OCI-LY1 (cell line): ENCODE data around the gene TIGIT.

ENCODE experiments used
- H2AFZ ChIP-seq: fragments of 200-600 bp; sonication (generic), shearing (Covaris generic); 2 replicates; pipeline ENCODE4 v1.6.0; 2014; ENCODE audit warnings: antibody characterized with exemption, mild to moderate bottlenecking, low read length
- H3F3A ChIP-seq: fragments of 200-600 bp; sonication (generic), shearing (Covaris generic); 2 replicates; pipeline ENCODE4 v1.6.0; 2014; ENCODE audit warnings: mild to moderate bottlenecking, antibody characterized with exemption, low read length, moderate library complexity; ENCODE audit not compliant: insufficient read depth
- H3K27ac ChIP-seq: fragments of 200-600 bp; sonication (generic); 2 replicates; pipeline ENCODE4 v1.5.1; 2014; ENCODE audit warnings: low read length, mixed run types, mild to moderate bottlenecking, low read depth; ENCODE audit not compliant: poor library complexity, severe bottlenecking
- H3K27me3 ChIP-seq: fragments of 200-600 bp; sonication (generic); 2 replicates; pipeline ENCODE4 v1.6.0; 2014; ENCODE audit warnings: antibody characterized with exemption, mild to moderate bottlenecking, low read length, moderate library complexity; ENCODE audit not compliant: insufficient read depth
- H3K36me3 ChIP-seq: fragments of 200-600 bp; sonication (generic); 2 replicates; pipeline ENCODE4 v1.6.1; 2014; ENCODE audit warnings: mild to moderate bottlenecking, antibody characterized with exemption, low read length, moderate library complexity, mixed read lengths; ENCODE audit not compliant: insufficient read depth
- H3K4me1 ChIP-seq: fragments of 200-600 bp; sonication (generic); 2 replicates; pipeline ENCODE4 v1.5.1; 2014; ENCODE audit warnings: mild to moderate bottlenecking, low read length, moderate library complexity; ENCODE audit not compliant: insufficient read depth, severe bottlenecking
- H3K4me2 ChIP-seq: fragments of 200-600 bp; sonication (generic), shearing (Covaris generic); 2 replicates; pipeline ENCODE4 v1.6.1; 2014; ENCODE audit warnings: low read length
- H3K4me3 ChIP-seq: fragments of 200-600 bp; sonication (generic); 2 replicates; pipeline ENCODE4 v1.5.1; 2014; ENCODE audit warnings: low read length, low read depth, mild to moderate bottlenecking, mixed read lengths; ENCODE audit not compliant: poor library complexity, severe bottlenecking
- H3K79me2 ChIP-seq: fragments of 200-600 bp; shearing (Covaris generic); 2 replicates; pipeline ENCODE4 v1.6.1; 2016; ENCODE audit warnings: mixed run types, low read length, mixed read lengths; ENCODE audit not compliant: insufficient read depth
- H3K9ac ChIP-seq: fragments of 200-600 bp; sonication (generic), shearing (Covaris generic); 2 replicates; pipeline ENCODE4 v1.6.1; 2014; ENCODE audit warnings: mild to moderate bottlenecking, low read length, mixed read lengths
- H3K9me2 ChIP-seq: fragments of 200-600 bp; sonication (generic), shearing (Covaris generic); 2 replicates; pipeline ENCODE4 v1.6.1; 2014; ENCODE audit warnings: low read depth, mild to moderate bottlenecking, low read length, mixed read lengths
- H3K9me3 ChIP-seq: fragments of 200-600 bp; shearing (Covaris generic); 2 replicates; pipeline ENCODE4 v1.6.1; 2014; ENCODE audit warnings: low read length, mixed read lengths
- H4K20me1 ChIP-seq: fragments of 200-600 bp; sonication (generic), shearing (Covaris generic); 2 replicates; pipeline ENCODE4 v1.6.0; 2016; ENCODE audit warnings: mild to moderate bottlenecking, low read length; ENCODE audit not compliant: insufficient read depth
- EZH2 ChIP-seq: fragments of 200-600 bp; sonication (generic), shearing (Covaris generic); IDR thresholded peaks from 2 replicates; pipeline ENCODE4 v1.8.0; 2017; ENCODE audit warnings: borderline replicate concordance, mixed run types, mild to moderate bottlenecking, antibody characterized with exemption, low read length, moderate library complexity, mixed read lengths
- TF ChIP-seq, protein P1 (sequence below): fragments of 200-600 bp; sonication (generic), shearing (Covaris generic); IDR thresholded peaks from 2 replicates; pipeline ENCODE4 v1.5.1; 2017; ENCODE audit warnings: mild to moderate bottlenecking, antibody characterized with exemption, low read length, moderate library complexity, mixed read lengths

Gene TIGIT

DNA sequence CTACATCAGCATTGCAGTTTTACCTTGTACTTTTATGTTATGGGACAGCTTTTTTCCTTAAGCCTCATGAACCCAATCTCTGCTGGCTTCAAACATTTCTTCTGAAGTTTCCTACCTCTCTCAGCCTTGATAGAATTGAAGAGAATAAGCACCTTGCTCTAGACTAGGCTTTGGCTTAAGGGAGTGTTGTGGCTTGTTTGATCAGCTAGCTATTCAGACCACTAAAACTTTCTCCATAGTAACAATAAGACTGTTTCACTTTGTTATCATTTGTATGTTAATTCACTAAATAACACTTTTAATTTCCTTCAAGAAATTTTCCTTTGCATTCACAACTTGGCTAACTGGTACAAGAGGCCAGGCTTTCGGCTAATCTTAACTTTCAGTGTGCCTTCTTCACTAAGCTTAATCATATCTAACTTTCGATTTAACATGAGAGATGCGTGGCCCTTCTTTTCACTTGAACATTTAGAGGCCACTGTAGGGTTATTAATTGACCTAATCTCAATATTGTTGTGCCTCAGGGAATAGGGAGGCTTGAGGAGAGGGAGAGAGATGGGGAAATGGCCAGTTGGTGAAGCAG lies 8.1 kb upstream of the TIGIT start:
- Histone ChIP-seq H3K36me3 (no peaks in the 10 kb centered on the region), H3K4me2 (no peak overlapping the region)

DNA sequence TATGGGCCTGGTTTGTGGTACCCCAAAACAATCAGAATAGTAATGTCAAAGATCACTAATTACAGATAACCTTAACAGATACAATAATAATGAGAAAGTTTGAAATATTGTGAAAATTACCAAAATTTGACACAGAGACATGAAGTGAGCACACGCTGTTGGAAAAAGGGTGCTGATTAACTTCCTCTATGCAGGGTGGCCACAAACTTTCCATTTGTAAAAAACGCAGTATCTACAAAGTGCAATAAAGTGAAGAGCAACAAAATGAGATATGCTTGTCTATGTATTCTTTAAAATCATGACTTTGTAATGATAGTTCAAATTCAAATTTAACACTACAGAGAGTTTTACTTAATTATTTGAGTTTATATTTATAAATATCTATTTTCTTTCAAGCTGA lies 7.6 kb upstream of the TIGIT start:
- Histone ChIP-seq H2AFZ (no peak overlapping the region), H3K79me2 (no peaks in the 10 kb centered on the region), H4K20me1 (no peaks in the 10 kb centered on the region), H3K9me3 (no peaks in the 10 kb centered on the region), H3K36me3 (no peaks in the 10 kb centered on the region), H3K4me2 (no peak overlapping the region), H3K27me3 (no peaks in the 10 kb centered on the region), H3F3A (no peaks in the 10 kb centered on the region), H3K9me2 (no peaks in the 10 kb centered on the region), H3K9ac (no peak overlapping the region), H3K4me1 (peaks cover 9% of the 10 kb centered on the region), H3K27ac (no peak overlapping the region), H3K4me3 (no peak overlapping the region)
- TF ChIP-seq, protein P1, sequence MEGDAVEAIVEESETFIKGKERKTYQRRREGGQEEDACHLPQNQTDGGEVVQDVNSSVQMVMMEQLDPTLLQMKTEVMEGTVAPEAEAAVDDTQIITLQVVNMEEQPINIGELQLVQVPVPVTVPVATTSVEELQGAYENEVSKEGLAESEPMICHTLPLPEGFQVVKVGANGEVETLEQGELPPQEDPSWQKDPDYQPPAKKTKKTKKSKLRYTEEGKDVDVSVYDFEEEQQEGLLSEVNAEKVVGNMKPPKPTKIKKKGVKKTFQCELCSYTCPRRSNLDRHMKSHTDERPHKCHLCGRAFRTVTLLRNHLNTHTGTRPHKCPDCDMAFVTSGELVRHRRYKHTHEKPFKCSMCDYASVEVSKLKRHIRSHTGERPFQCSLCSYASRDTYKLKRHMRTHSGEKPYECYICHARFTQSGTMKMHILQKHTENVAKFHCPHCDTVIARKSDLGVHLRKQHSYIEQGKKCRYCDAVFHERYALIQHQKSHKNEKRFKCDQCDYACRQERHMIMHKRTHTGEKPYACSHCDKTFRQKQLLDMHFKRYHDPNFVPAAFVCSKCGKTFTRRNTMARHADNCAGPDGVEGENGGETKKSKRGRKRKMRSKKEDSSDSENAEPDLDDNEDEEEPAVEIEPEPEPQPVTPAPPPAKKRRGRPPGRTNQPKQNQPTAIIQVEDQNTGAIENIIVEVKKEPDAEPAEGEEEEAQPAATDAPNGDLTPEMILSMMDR: no peak
- no peak for TF ChIP-seq EZH2

More for the DNA sequence above, 8.1 kb upstream of the TIGIT start:
- TF ChIP-seq, protein P1: no peak
- no peak for TF ChIP-seq EZH2
- H3F3A ChIP-seq: no peaks in the 10 kb centered on the region
- H4K20me1 ChIP-seq: no peaks in the 10 kb centered on the region
- no peak overlapping the region for H3K27ac ChIP-seq
- H3K9ac ChIP-seq: no peak overlapping the region
- H3K4me1 ChIP-seq: peaks cover 4% of the 10 kb centered on the region
- H3K9me3 ChIP-seq: no peaks in the 10 kb centered on the region
- no peaks in the 10 kb centered on the region for H3K9me2 ChIP-seq
- H3K4me3 ChIP-seq: no peak overlapping the region
- no peaks in the 10 kb centered on the region for H3K27me3 ChIP-seq
- H3K79me2 ChIP-seq: no peaks in the 10 kb centered on the region
- no peak overlapping the region for H2AFZ ChIP-seq

DNA sequence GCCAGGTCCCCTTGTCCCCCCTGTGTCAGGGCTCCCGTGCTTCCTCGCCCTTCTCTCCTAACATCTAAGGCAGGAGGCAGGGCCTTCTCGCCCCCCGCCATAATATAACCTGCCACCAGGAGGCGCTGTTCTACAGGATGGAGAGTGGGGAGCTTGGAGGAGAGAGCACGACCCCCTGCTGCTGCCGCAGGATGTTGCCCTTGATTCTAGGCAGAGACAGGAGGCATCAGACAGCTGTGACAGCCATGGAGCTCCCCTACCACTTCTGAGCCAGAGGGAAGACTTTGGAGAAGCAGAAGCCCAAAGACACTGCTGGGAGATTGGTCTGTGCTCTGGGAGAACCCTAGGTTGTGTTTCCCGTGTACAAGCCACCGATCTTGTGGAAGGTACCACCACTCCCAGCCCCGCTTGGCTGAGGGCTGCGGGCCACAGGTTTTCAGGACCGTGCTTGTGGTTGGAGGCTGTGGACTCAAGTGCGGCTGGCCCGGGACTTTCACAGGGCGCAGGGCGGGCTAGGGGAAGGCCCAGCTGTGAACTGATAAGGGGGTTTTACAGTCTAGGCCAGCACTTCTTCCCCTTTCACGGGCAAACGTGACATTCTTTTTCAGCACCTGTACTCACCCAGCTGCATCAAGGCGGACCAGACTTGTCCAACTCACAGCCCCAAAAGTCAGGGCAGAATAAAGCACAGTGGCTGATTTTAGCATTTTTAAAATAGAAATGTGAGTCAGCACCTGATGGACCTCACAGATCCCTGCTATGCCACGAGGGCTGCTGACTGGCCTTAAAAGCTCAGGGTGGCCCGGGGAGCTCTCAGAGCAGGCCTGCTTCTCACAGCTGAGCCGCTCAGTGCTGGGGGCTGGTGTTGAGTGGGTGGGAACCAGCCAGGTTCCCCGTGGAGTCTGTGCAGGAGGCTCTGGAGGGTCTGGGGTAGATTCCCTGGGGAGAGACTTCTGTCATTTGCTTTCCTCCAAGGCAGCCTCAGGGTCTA lies 2.6 kb upstream of the TIGIT start:
- Histone ChIP-seq H3K4me3 (peak overlapping the region; percentile 40), H3K27ac (peak overlapping the region; percentile 67), H2AFZ (0 out of 2 replicates have a peak overlapping the region, but pooled peaks have one; percentile 14), H3K36me3 (no peaks in the 10 kb centered on the region), H3K4me2 (peak overlapping the region; percentile 60), H3K27me3 (no peaks in the 10 kb centered on the region), H3K9me2 (no peaks in the 10 kb centered on the region), H4K20me1 (no peaks in the 10 kb centered on the region), H3K9ac (peak overlapping the region; percentile 42; the same call in 1 of the 2 replicates), H3K79me2 (no peaks in the 10 kb centered on the region), H3F3A (no peaks in the 10 kb centered on the region), H3K4me1 (peaks cover 16% of the 10 kb centered on the region), H3K9me3 (no peaks in the 10 kb centered on the region)
- TF ChIP-seq EZH2: no peak
- TF ChIP-seq, protein P1: peak; percentile 94
